Fibroblast of lung (primary cell): ENCODE measurements around the gene ITGB4. TPM values are rescaled to one million over a fixed set of nuclear protein-coding genes. Genes with fewer than 3 reads are reported as not detected.

Experiments
- DNase-seq, 2 donors: peaks; one replicate each; pipeline versions ENCODE4 v3.0.0 to v3.0.0-alpha.2; 2010; ENCODE audit warnings: low read depth in 2 of 2
- H2AFZ ChIP-seq: 2 replicates; pipeline ENCODE4 v1.5.1; 2012; ENCODE audit warnings: low read length, control low read depth, inconsistent platforms
- H3K27ac ChIP-seq: 2 replicates; pipeline ENCODE4 v1.5.1; 2011; ENCODE audit warnings: low read length, control low read depth; ENCODE audit not compliant: insufficient read depth
- H3K27me3 ChIP-seq: 2 replicates; pipeline ENCODE4 v1.5.1; 2011; ENCODE audit warnings: mild to moderate bottlenecking, low read length; ENCODE audit not compliant: control insufficient read depth, insufficient read depth
- H3K36me3 ChIP-seq: 2 replicates; pipeline ENCODE4 v1.5.1; 2011; ENCODE audit warnings: low read length; ENCODE audit not compliant: control insufficient read depth, insufficient read depth
- H3K4me1 ChIP-seq: 2 replicates; pipeline ENCODE4 v1.5.1; 2011; ENCODE audit warnings: low read length; ENCODE audit not compliant: control insufficient read depth, insufficient read depth; ENCODE audit errors: extremely low read depth
- H3K4me2 ChIP-seq: 2 replicates; pipeline ENCODE4 v1.5.1; 2011; ENCODE audit warnings: low read length, control low read depth; ENCODE audit not compliant: insufficient read depth; ENCODE audit errors: extremely low read depth
- H3K4me3 ChIP-seq, 4 experiments: fragments of 200-600 bp in 1 of 4; sonication (generic) in 1 of 4; replicated peaks in 1 of 4; 2 replicates each; pipeline ENCODE4 v1.5.1; 2011 to 2016; ENCODE audit warnings: low read length in 4 of 4, low read depth in 3 of 4, mild to moderate bottlenecking in 3 of 4, control low read depth in 2 of 4, inconsistent platforms in 1 of 4, mixed read lengths in 1 of 4; ENCODE audit not compliant: insufficient read depth in 1 of 4; ENCODE audit errors: control extremely low read depth in 1 of 4
- H3K79me2 ChIP-seq: 2 replicates; pipeline ENCODE4 v1.5.1; 2012; ENCODE audit warnings: mild to moderate bottlenecking, low read length, inconsistent platforms; ENCODE audit not compliant: control insufficient read depth, insufficient read depth
- H3K9ac ChIP-seq: 2 replicates; pipeline ENCODE4 v1.5.1; 2011; ENCODE audit warnings: mild to moderate bottlenecking, low read length, control low read depth; ENCODE audit not compliant: insufficient read depth
- H3K9me3 ChIP-seq: 2 replicates; pipeline ENCODE4 v1.5.1; 2012; ENCODE audit warnings: low read depth, low read length; ENCODE audit not compliant: control insufficient read depth, insufficient read depth
- H4K20me1 ChIP-seq: 2 replicates; pipeline ENCODE4 v1.5.1; 2011; ENCODE audit warnings: low read length; ENCODE audit not compliant: control insufficient read depth, insufficient read depth; ENCODE audit errors: extremely low read depth
- CTCF ChIP-seq, 2 donors: IDR thresholded peaks in 1 of 2; conservative IDR thresholded peaks in 1 of 2; 1 replicate in 1 of 2; 2 replicates in 1 of 2; pipeline ENCODE4 v1.5.1; 2011 to 2012; ENCODE audit warnings: low read length in 2 of 2, control low read depth in 1 of 2, inconsistent platforms in 1 of 2, low read depth in 1 of 2, mild to moderate bottlenecking in 1 of 2
- EZH2 ChIP-seq: IDR thresholded peaks from 2 replicates; pipeline ENCODE4 v1.5.1; 2012; ENCODE audit warnings: low read length, control low read depth, mild to moderate bottlenecking; ENCODE audit errors: missing control alignments
- polyA plus RNA-seq, 2 donors: library from polyadenylated mRNA; depleted of rRNA in 1 of 2; stranded (reverse) in 1 of 2; unstranded in 1 of 2; fragments of >200 nt; gene quantifications; 2 replicates each; pipeline ENCODE4 v1.2.1, GENCODE V29; 2011 to 2012; ENCODE audit warnings: missing spikeins in 1 of 2
- total RNA-seq: library from RNA; depleted of rRNA; stranded (reverse); fragments of >200 nt; gene quantifications from 2 replicates; pipeline ENCODE4 v1.2.1, GENCODE V29; 2014

ITGB4 gene
- total and polyA plus RNA-seq, 2 donors (not counting 1 experiment from before 2014, with no cell fraction given): 0.17 TPM

GRCh38 chr17:75689441-75689873, 31.8 kb upstream of the ITGB4 start:
- H3K27me3 ChIP-seq: no peaks in the 10 kb centered on the region
- no peak overlapping the region for H3K27ac ChIP-seq
- H2AFZ ChIP-seq: no peak overlapping the region
- H3K4me3 ChIP-seq: no peak overlapping the region
- peaks cover 52% of the 10 kb centered on the region for H3K79me2 ChIP-seq
- H3K9me3 ChIP-seq: no peaks in the 10 kb centered on the region
- TF ChIP-seq CTCF (conservative IDR thresholded peaks at IDR 0.05 in 1 of 2, IDR thresholded peaks at IDR 0.05 in 1 of 2; ENCODE audit: low read depth in 1 of 2, low read length in 2 of 2) (no peak), EZH2 (no peak)
- H4K20me1 ChIP-seq: no peaks in the 10 kb centered on the region
- no peak overlapping the region for H3K9ac ChIP-seq
- peaks cover 16% of the 10 kb centered on the region for H3K36me3 ChIP-seq
- H3K4me1 ChIP-seq: no peaks in the 10 kb centered on the region
- no peak overlapping the region for H3K4me2 ChIP-seq
- DNase-seq: no peak

GRCh38 chr17:75691371-75691791, 29.9 kb upstream of the ITGB4 start:
- TF ChIP-seq EZH2 (no peak), CTCF (conservative IDR thresholded peaks at IDR 0.05 in 1 of 2, IDR thresholded peaks at IDR 0.05 in 1 of 2; ENCODE audit: low read depth in 1 of 2, low read length in 2 of 2) (no peak)
- no peaks in the 10 kb centered on the region for H3K9me3 ChIP-seq
- no peak overlapping the region for H3K4me2 ChIP-seq
- H3K27me3 ChIP-seq: no peaks in the 10 kb centered on the region
- peaks cover 19% of the 10 kb centered on the region for H3K36me3 ChIP-seq
- H4K20me1 ChIP-seq: no peaks in the 10 kb centered on the region
- H3K9ac ChIP-seq: no peak overlapping the region
- no peak overlapping the region for H3K27ac ChIP-seq
- peaks cover 36% of the 10 kb centered on the region for H3K79me2 ChIP-seq
- DNase-seq: peak in 1 of 2 donors; percentile 94
- no peaks in the 10 kb centered on the region for H3K4me1 ChIP-seq
- H2AFZ ChIP-seq: no peak overlapping the region
- H3K4me3 ChIP-seq: no peak overlapping the region

- no peaks in the 10 kb centered on the region for H4K20me1 ChIP-seq
Measured at GRCh38 chr17:75691801-75692626, 29.2 kb upstream of the ITGB4 start.

More at GRCh38 chr17:75691801-75692626, 29.2 kb upstream of the ITGB4 start:
- Histone ChIP-seq H3K9me3 (no peaks in the 10 kb centered on the region), H3K36me3 (peaks cover 19% of the 10 kb centered on the region), H3K9ac (no peak overlapping the region), H3K4me3 (no peak overlapping the region), H3K79me2 (peaks cover 32% of the 10 kb centered on the region), H3K4me1 (no peaks in the 10 kb centered on the region), H3K27me3 (no peaks in the 10 kb centered on the region), H3K4me2 (no peak overlapping the region), H3K27ac (no peak overlapping the region), H2AFZ (no peak overlapping the region)
- DNase-seq: no peak
- TF ChIP-seq EZH2: no peak
- TF ChIP-seq CTCF (conservative IDR thresholded peaks at IDR 0.05 in 1 of 2, IDR thresholded peaks at IDR 0.05 in 1 of 2; ENCODE audit: low read depth in 1 of 2, low read length in 2 of 2): no peak
